NCI-H146 treated with DMSO at 0.1 percent for 48 hours (cell line): ENCODE results near the gene FZD4.
"Not testable (repeated sequence)": the region's sequence is repeated elsewhere in the genome, so short reads cannot be mapped to it uniquely, and the experiment has no call there.

ENCODE experiments used
- DNase-seq: peaks from one replicate; lab custom pipeline; 2025; ENCODE audit not compliant: unreplicated experiment; lab: John Stamatoyannopoulos, UW

FZD4 gene

GRCh38 chr11:86938203-86938899, 16.8 kb downstream of the FZD4 start:
- no peak for DNase-seq

- DNase-seq: not testable (repeated sequence)
Observed at GRCh38 chr11:86937193-86937806, 17.9 kb downstream of the FZD4 start.

- DNase-seq: no peak
Observed at GRCh38 chr11:86934926-86935579, 20.1 kb downstream of the FZD4 start.

GRCh38 chr11:86934582-86934900, 20.7 kb downstream of the FZD4 start:
- DNase-seq: no peak

GRCh38 chr11:86933891-86934581, 21.2 kb downstream of the FZD4 start:
- DNase-seq: no peak

- no peak for DNase-seq
Observed at GRCh38 chr11:86932924-86933875, 22.0 kb downstream of the FZD4 start.

- DNase-seq: no peak
Observed at GRCh38 chr11:86932259-86932585, 23.0 kb downstream of the FZD4 start.

- DNase-seq: no peak
Observed at GRCh38 chr11:86931548-86932258, 23.5 kb downstream of the FZD4 start.

- DNase-seq: no peak
Observed at GRCh38 chr11:86930957-86931547, 24.1 kb downstream of the FZD4 start.

GRCh38 chr11:86926975-86927374, 28.2 kb downstream of the FZD4 start:
- no peak for DNase-seq

- no peak for DNase-seq
Observed at GRCh38 chr11:86923999-86924766, 31.0 kb downstream of the FZD4 start.

- DNase-seq: no peak
Observed at GRCh38 chr11:86922225-86922624, 33.0 kb downstream of the FZD4 start.

GRCh38 chr11:86919557-86920210, 35.5 kb downstream of the FZD4 start:
- no peak for DNase-seq

GRCh38 chr11:86918973-86919372, 36.2 kb downstream of the FZD4 start:
- DNase-seq: no peak

- DNase-seq: no peak
Observed at GRCh38 chr11:86918496-86918895, 36.7 kb downstream of the FZD4 start.

GRCh38 chr11:86917589-86917988, 37.6 kb downstream of the FZD4 start:
- no peak for DNase-seq

- DNase-seq: no peak
Observed at GRCh38 chr11:86916330-86916729, 38.9 kb downstream of the FZD4 start.

GRCh38 chr11:86915850-86916249, 39.3 kb downstream of the FZD4 start:
- not testable (repeated sequence) for DNase-seq
